ENCODE measurements around the gene DLGAP1.

Gene DLGAP1

GRCh38 chr18:3914833-3915610 lies 540.1 kb downstream of the DLGAP1 start:
- DNase-seq (ENCODE audit: extremely low spot score) = no peak
- TF ChIP-seq SUZ12 (IDR thresholded peaks at IDR 0.05) = no peak
- no peak for TF ChIP-seq CTBP1 (IDR thresholded peaks at IDR 0.05; ENCODE audit: borderline replicate concordance)
- no peak for TF ChIP-seq TARDBP (IDR thresholded peaks at IDR 0.05)
- TF ChIP-seq FOXM1 (IDR thresholded peaks at IDR 0.05; ENCODE audit: borderline replicate concordance) = no peak
- no peak for TF ChIP-seq FOXA1 (IDR thresholded peaks at IDR 0.05)
- TF ChIP-seq SP1 (IDR thresholded peaks at IDR 0.05) = no peak
- TF ChIP-seq FOXK2 (IDR thresholded peaks at IDR 0.05) = no peak
- no peak for TF ChIP-seq LEF1 (IDR thresholded peaks at IDR 0.05; ENCODE audit: borderline replicate concordance)
- no peak for TF ChIP-seq ELF4 (IDR thresholded peaks at IDR 0.05)
- ChIA-PET CTCF (no interaction called here), POLR2A (no interaction called here)

GRCh38 chr18:3914109-3914508 lies 541.0 kb downstream of the DLGAP1 start:
- ChIA-PET CTCF (no interaction called here), POLR2A (no interaction called here)
- TF ChIP-seq HDGF (IDR thresholded peaks at IDR 0.05; ENCODE audit: borderline replicate concordance) = no peak
- no peak for TF ChIP-seq ZNF384 (IDR thresholded peaks at IDR 0.05)
- no peak for TF ChIP-seq CTBP1 (IDR thresholded peaks at IDR 0.05; ENCODE audit: borderline replicate concordance)
- TF ChIP-seq NFRKB (IDR thresholded peaks at IDR 0.05) = no peak
- no peak for TF ChIP-seq FOXK2 (IDR thresholded peaks at IDR 0.05)
- no peak for TF ChIP-seq FOXM1 (IDR thresholded peaks at IDR 0.05; ENCODE audit: borderline replicate concordance)
- no peak for TF ChIP-seq PKNOX1 (IDR thresholded peaks at IDR 0.05)
- TF ChIP-seq LEF1 (IDR thresholded peaks at IDR 0.05; ENCODE audit: borderline replicate concordance) = no peak
- TF ChIP-seq ARNT (IDR thresholded peaks at IDR 0.05) = no peak
- TF ChIP-seq SUZ12 (IDR thresholded peaks at IDR 0.05) = no peak
- TF ChIP-seq BHLHE40 (IDR thresholded peaks at IDR 0.05; ENCODE audit: borderline replicate concordance) = no peak
- TF ChIP-seq SP1 (IDR thresholded peaks at IDR 0.05) = no peak
- TF ChIP-seq L3MBTL2 (conservative IDR thresholded peaks at IDR 0.05) = no peak
- TF ChIP-seq TARDBP (IDR thresholded peaks at IDR 0.05) = no peak
- no peak for TF ChIP-seq FOXA1 (IDR thresholded peaks at IDR 0.05)
- no peak for TF ChIP-seq ELF4 (IDR thresholded peaks at IDR 0.05)
- DNase-seq (ENCODE audit: extremely low spot score) = no peak

GRCh38 chr18:3912705-3913104 lies 542.4 kb downstream of the DLGAP1 start:
- ChIA-PET CTCF (no interaction called here), POLR2A (no interaction called here)
- DNase-seq (ENCODE audit: extremely low spot score) = no peak
- TF ChIP-seq CTBP1 (IDR thresholded peaks at IDR 0.05; ENCODE audit: borderline replicate concordance) (no peak), PKNOX1 (IDR thresholded peaks at IDR 0.05) (no peak), FOXK2 (IDR thresholded peaks at IDR 0.05) (no peak), FOXA1 (IDR thresholded peaks at IDR 0.05) (no peak), ZNF384 (IDR thresholded peaks at IDR 0.05) (no peak), ARNT (IDR thresholded peaks at IDR 0.05) (no peak), SUZ12 (IDR thresholded peaks at IDR 0.05) (no peak), TARDBP (IDR thresholded peaks at IDR 0.05) (no peak), BHLHE40 (IDR thresholded peaks at IDR 0.05; ENCODE audit: borderline replicate concordance) (no peak)

- ChIA-PET POLR2A (no interaction called here), CTCF (no interaction called here)
- TF ChIP-seq SP1 (IDR thresholded peaks at IDR 0.05) = no peak
- no peak for TF ChIP-seq BHLHE40 (IDR thresholded peaks at IDR 0.05; ENCODE audit: borderline replicate concordance)
- no peak for TF ChIP-seq FOXA1 (IDR thresholded peaks at IDR 0.05)
- TF ChIP-seq ELF4 (IDR thresholded peaks at IDR 0.05) = no peak
- TF ChIP-seq PKNOX1 (IDR thresholded peaks at IDR 0.05) = no peak
- TF ChIP-seq FOXM1 (IDR thresholded peaks at IDR 0.05; ENCODE audit: borderline replicate concordance) = no peak
- no peak for TF ChIP-seq CTBP1 (IDR thresholded peaks at IDR 0.05; ENCODE audit: borderline replicate concordance)
- no peak for DNase-seq (ENCODE audit: extremely low spot score)
Measured at GRCh38 chr18:3911413-3911812, 543.7 kb downstream of the DLGAP1 start.

- no peak for DNase-seq (ENCODE audit: extremely low spot score)
- ChIA-PET POLR2A (no interaction called here), CTCF (no interaction called here)
- TF ChIP-seq ARNT (IDR thresholded peaks at IDR 0.05) = no peak
- no peak for TF ChIP-seq FOXK2 (IDR thresholded peaks at IDR 0.05)
- no peak for TF ChIP-seq NFRKB (IDR thresholded peaks at IDR 0.05)
- no peak for TF ChIP-seq HDGF (IDR thresholded peaks at IDR 0.05; ENCODE audit: borderline replicate concordance)
- TF ChIP-seq CTBP1 (IDR thresholded peaks at IDR 0.05; ENCODE audit: borderline replicate concordance) = no peak
- TF ChIP-seq ELF4 (IDR thresholded peaks at IDR 0.05) = no peak
Measured at GRCh38 chr18:3910512-3910911, 544.6 kb downstream of the DLGAP1 start.

- ChIA-PET CTCF (interaction anchor here (0.6 kb wide), 1 partner anchor 18 kb away, joined by 3 read pairs; no protein-coding TSS in a partner anchor), POLR2A (no interaction called here)
- no peak for TF ChIP-seq FOXA1 (IDR thresholded peaks at IDR 0.05)
- no peak for TF ChIP-seq LEF1 (IDR thresholded peaks at IDR 0.05; ENCODE audit: borderline replicate concordance)
- TF ChIP-seq PKNOX1 (IDR thresholded peaks at IDR 0.05) = no peak
- TF ChIP-seq HDGF (IDR thresholded peaks at IDR 0.05; ENCODE audit: borderline replicate concordance) = no peak
- no peak for TF ChIP-seq SP1 (IDR thresholded peaks at IDR 0.05)
- no peak for TF ChIP-seq L3MBTL2 (conservative IDR thresholded peaks at IDR 0.05)
- TF ChIP-seq ARNT (IDR thresholded peaks at IDR 0.05) = no peak
- TF ChIP-seq CTBP1 (IDR thresholded peaks at IDR 0.05; ENCODE audit: borderline replicate concordance) = no peak
- TF ChIP-seq NFRKB (IDR thresholded peaks at IDR 0.05) = no peak
- no peak for TF ChIP-seq SUZ12 (IDR thresholded peaks at IDR 0.05)
- TF ChIP-seq FOXM1 (IDR thresholded peaks at IDR 0.05; ENCODE audit: borderline replicate concordance) = no peak
- no peak for DNase-seq (ENCODE audit: extremely low spot score)
Measured at GRCh38 chr18:3907955-3908354, 547.2 kb downstream of the DLGAP1 start.
